ENCODE measurements around the gene DGCR6. TPM values are rescaled to one million over a fixed set of nuclear protein-coding genes. Genes with fewer than 3 reads are reported as not detected.
"Not testable (repeated sequence)": the region's sequence is repeated elsewhere in the genome, so short reads cannot be mapped to it uniquely, and the experiment has no call there.

DGCR6 gene
- total RNA-seq, 1 donor from 2014 or later = 3.1 TPM

- no peak for TF ChIP-seq CTCF (IDR thresholded peaks at IDR 0.05; ENCODE audit: unreplicated experiment)
- peaks cover 6% of the 10 kb centered on the region for H3K27me3 Mint-ChIP-seq
- H3K9me3 Mint-ChIP-seq (ENCODE audit: low read depth) = no peaks in the 10 kb centered on the region
- no peak overlapping the region for H3K4me3 Mint-ChIP-seq (ENCODE audit: low read depth)
- no peak overlapping the region for H3K27ac Mint-ChIP-seq
- H3K36me3 Mint-ChIP-seq (ENCODE audit: insufficient read depth) = no peaks in the 10 kb centered on the region
- H3K4me1 Mint-ChIP-seq (ENCODE audit: low read depth) = peaks cover 26% of the 10 kb centered on the region
- DNase-seq (ENCODE audit: low spot score, unreplicated experiment) = no peak
These were observed 45.9 kb downstream of the DGCR6 start for GRCh38 chr22:18952022-18952421.

- not testable (repeated sequence) for H3K36me3 Mint-ChIP-seq (ENCODE audit: insufficient read depth); H3K4me3 Mint-ChIP-seq (ENCODE audit: low read depth); H3K27me3 Mint-ChIP-seq; H3K9me3 Mint-ChIP-seq (ENCODE audit: low read depth); H3K27ac Mint-ChIP-seq; DNase-seq (ENCODE audit: low spot score, unreplicated experiment)
- H3K4me1 Mint-ChIP-seq (ENCODE audit: low read depth) = peaks cover 19% of the 10 kb centered on the region
These were observed 47.0 kb downstream of the DGCR6 start for GRCh38 chr22:18953128-18953527.

- peak; percentile 80 for TF ChIP-seq CTCF (IDR thresholded peaks at IDR 0.05; ENCODE audit: unreplicated experiment)
- H3K9me3 Mint-ChIP-seq (ENCODE audit: low read depth); H3K36me3 Mint-ChIP-seq (ENCODE audit: insufficient read depth); H3K27me3 Mint-ChIP-seq; H3K4me3 Mint-ChIP-seq (ENCODE audit: low read depth); H3K27ac Mint-ChIP-seq: not testable (repeated sequence)
- peak; percentile 78 for DNase-seq (ENCODE audit: low spot score, unreplicated experiment)
- peaks cover 12% of the 10 kb centered on the region for H3K4me1 Mint-ChIP-seq (ENCODE audit: low read depth)
These were observed 48.3 kb downstream of the DGCR6 start for GRCh38 chr22:18954303-18954989.

GRCh38 chr22:18954990-18955571 is 49.0 kb downstream of the DGCR6 start:
- H3K36me3 Mint-ChIP-seq (ENCODE audit: insufficient read depth) = no peaks in the 10 kb centered on the region
- H3K4me1 Mint-ChIP-seq (ENCODE audit: low read depth) = peaks cover 6% of the 10 kb centered on the region
- no peak overlapping the region for H3K4me3 Mint-ChIP-seq (ENCODE audit: low read depth)
- no peaks in the 10 kb centered on the region for H3K9me3 Mint-ChIP-seq (ENCODE audit: low read depth)
- H3K27me3 Mint-ChIP-seq = peaks cover 4% of the 10 kb centered on the region
- no peak for DNase-seq (ENCODE audit: low spot score, unreplicated experiment)
- no peak for TF ChIP-seq CTCF (IDR thresholded peaks at IDR 0.05; ENCODE audit: unreplicated experiment)
- H3K27ac Mint-ChIP-seq = no peak overlapping the region

GRCh38 chr22:18955696-18956095 is 49.6 kb downstream of the DGCR6 start:
- DNase-seq (ENCODE audit: low spot score, unreplicated experiment) = no peak
- no peak for TF ChIP-seq CTCF (IDR thresholded peaks at IDR 0.05; ENCODE audit: unreplicated experiment)
- Mint-ChIP-seq H3K36me3 (ENCODE audit: insufficient read depth) (no peaks in the 10 kb centered on the region), H3K4me3 (ENCODE audit: low read depth) (no peak overlapping the region), H3K27me3 (peaks cover 4% of the 10 kb centered on the region), H3K27ac (no peak overlapping the region), H3K9me3 (ENCODE audit: low read depth) (no peaks in the 10 kb centered on the region), H3K4me1 (ENCODE audit: low read depth) (peaks cover 3% of the 10 kb centered on the region)

- not testable (repeated sequence) for H3K4me1 Mint-ChIP-seq (ENCODE audit: low read depth); H3K36me3 Mint-ChIP-seq (ENCODE audit: insufficient read depth); H3K27ac Mint-ChIP-seq; H3K9me3 Mint-ChIP-seq (ENCODE audit: low read depth); H3K27me3 Mint-ChIP-seq; DNase-seq (ENCODE audit: low spot score, unreplicated experiment); H3K4me3 Mint-ChIP-seq (ENCODE audit: low read depth)
These were observed 50.2 kb downstream of the DGCR6 start for GRCh38 chr22:18956121-18956895.

- H3K36me3 Mint-ChIP-seq (ENCODE audit: insufficient read depth); H3K4me1 Mint-ChIP-seq (ENCODE audit: low read depth); H3K9me3 Mint-ChIP-seq (ENCODE audit: low read depth); H3K27me3 Mint-ChIP-seq; H3K4me3 Mint-ChIP-seq (ENCODE audit: low read depth); DNase-seq (ENCODE audit: low spot score, unreplicated experiment); H3K27ac Mint-ChIP-seq: not testable (repeated sequence)
These were observed 50.8 kb downstream of the DGCR6 start for GRCh38 chr22:18956956-18957355.

- H3K27me3 Mint-ChIP-seq; H3K9me3 Mint-ChIP-seq (ENCODE audit: low read depth); H3K27ac Mint-ChIP-seq; H3K36me3 Mint-ChIP-seq (ENCODE audit: insufficient read depth); H3K4me3 Mint-ChIP-seq (ENCODE audit: low read depth); DNase-seq (ENCODE audit: low spot score, unreplicated experiment); H3K4me1 Mint-ChIP-seq (ENCODE audit: low read depth): not testable (repeated sequence)
These were observed 51.7 kb downstream of the DGCR6 start for GRCh38 chr22:18957621-18958320.

Measured in progenitor cell of endocrine pancreas (in vitro differentiated cells).